Stimulated activated CD8-positive, alpha-beta memory T cell treated with anti-CD3 and anti-CD28 coated beads, Interleukin-2, amount 100 ng/mL, for 48 hours (primary cell): ENCODE results near the gene PSD4.

Experiments used
- DNase-seq, 2 donors: peaks; one replicate each; pipeline ENCODE4 v3.0.0-alpha.2; 2020; ENCODE audit warnings: low read depth in 2 of 2

The PSD4 gene

DNA sequence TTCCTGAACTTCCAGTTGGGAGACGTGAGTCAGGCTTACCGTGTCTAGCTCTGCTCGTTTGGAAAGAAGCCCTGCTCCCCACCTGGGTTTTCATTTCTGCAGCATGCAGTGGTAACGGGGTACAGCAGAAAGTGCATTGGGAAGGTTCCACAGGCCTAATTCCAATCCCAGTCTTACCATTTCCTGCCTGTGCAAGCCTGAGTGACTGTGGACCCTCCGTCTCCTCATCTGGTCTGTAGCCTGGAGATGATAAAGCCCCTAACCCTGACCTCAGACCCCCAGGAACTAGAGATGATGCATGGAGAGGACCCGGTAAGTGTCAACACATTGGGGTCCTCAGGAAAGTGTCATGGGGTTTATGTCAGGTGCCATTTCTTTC lies 5.8 kb upstream of the PSD4 start:
- no peak for DNase-seq

- no peak for DNase-seq
These were observed 4.7 kb upstream of the PSD4 start for GRCh38 chr2:113169002-113169530.

DNA sequence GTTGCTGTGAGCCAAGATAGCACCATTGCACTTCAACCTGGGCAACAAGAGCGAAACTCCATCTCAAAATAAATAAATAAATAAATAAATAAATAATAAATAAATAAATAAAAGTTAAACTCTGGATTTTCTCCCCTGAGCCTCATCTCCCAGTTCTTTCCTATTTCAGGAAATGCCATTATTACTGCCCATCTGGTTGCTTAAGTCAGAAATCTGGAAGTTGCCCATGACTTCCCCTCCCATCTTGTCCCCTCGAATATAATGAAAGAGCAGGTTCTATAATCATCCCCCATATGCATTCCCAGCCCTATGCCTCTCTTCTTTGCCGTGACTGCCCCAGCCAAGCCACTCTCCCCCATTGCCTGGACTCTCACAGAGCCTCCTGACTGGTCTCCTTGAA lies 4.2 kb upstream of the PSD4 start:
- DNase-seq = no peak

- DNase-seq = no peak
These were observed 2.3 kb upstream of the PSD4 start for GRCh38 chr2:113171334-113172075.

DNA sequence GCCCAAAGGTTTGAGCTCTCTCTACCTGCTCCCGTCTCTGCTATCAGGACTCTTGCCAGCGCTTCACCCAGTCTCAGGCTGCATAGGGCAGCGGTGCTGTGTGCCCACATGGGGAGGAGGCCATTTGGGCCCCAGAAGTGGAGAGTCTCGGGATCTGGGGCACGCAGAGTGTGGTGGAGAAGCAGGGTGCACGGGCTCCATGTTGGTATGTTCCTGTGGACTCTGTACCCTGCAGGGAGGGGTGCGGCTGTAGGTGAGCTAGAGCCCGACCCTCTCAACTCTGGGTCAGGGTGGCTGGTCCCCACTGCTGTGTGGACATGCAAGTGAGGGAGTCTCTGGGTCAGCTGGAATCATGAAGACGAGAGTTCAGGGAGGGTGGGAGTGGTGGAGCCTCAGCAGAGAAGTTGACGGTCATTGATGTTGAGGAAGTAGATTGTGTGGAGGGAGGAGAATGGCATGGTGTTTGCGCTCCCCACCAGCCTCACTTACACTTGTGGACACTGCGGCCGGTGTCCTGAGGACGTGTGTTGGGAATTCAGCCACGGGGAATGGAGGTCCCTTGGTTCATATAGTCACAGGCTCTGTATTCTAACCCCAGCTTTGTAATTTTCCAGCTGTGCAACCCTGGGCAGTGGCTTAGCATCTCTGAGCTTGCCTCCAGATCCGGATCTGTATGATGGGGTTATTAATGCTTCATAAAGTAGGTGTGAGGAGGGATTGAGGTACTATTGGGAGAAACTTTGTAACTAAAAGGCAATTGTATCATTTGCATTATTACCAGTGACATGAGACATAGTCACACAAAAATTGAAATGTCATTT lies 840 bp upstream of the PSD4 start:
- DNase-seq = no peak

GRCh38 chr2:113174376-113174750 lies 592 bp downstream of the PSD4 start:
- no peak for DNase-seq

DNA sequence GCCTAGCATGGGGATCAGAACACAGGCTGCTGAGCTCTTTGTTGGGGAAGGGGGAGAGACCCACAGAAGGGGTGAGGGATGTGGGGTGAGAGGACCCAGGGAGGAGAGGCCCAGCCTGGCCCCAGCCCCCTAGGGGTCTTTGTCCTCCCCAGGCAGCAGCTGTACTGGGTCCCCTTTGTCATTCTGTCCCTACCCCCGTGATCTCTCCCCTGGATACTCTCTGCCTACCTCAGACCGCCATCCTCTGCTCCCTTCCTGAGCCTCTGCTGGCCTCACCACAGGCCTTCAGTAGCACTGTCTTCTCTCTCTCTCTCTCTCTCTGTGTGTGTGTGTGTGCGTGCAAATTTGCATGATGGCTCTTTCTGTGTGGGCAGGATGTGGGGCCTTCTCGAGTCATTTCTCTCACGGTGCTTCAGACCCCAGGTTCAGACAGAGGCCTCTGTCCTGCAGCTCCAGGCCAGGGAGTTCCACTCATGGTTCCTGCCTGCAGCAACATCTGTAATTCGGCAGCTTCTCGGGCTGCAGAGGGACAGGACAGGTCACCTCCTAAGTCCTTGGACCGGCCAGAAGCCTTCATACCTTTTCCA lies 1.4 kb downstream of the PSD4 start:
- DNase-seq = peak in 1 of 2 donors; percentile 55

- DNase-seq = no peak
These were observed 2.2 kb downstream of the PSD4 start for GRCh38 chr2:113175736-113176695.

DNA sequence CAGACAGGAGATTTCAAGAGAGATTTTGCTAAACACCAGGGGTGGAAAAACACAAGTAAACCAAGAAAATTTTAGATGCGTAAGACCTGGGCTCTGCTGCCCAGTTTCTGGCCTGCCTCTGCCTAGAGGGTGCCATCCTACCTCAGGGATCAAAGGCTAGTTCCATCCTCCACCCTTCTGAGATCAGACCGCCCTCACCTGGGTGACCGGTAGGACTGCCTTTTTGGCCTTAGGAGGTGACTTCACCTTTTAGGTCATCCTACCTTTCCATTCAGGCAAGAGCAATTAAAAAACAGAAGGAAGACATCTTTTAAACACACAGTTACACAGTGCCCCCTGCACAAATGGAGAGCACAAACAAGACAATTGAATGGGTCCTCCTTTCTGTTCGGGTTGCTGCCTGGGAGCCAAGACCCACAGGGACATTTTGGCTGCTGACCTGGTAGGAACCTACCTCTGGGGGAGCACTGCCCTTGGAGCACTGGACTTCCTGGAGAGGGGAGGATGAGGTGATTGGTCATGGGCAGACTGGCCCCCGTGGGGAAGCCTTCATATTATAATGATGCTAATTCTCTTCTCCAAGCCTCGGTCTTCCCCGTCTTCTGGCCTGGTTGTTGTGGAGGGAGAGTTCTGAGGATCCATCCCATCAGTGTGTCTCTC lies 3.1 kb downstream of the PSD4 start:
- no peak for DNase-seq

DNA sequence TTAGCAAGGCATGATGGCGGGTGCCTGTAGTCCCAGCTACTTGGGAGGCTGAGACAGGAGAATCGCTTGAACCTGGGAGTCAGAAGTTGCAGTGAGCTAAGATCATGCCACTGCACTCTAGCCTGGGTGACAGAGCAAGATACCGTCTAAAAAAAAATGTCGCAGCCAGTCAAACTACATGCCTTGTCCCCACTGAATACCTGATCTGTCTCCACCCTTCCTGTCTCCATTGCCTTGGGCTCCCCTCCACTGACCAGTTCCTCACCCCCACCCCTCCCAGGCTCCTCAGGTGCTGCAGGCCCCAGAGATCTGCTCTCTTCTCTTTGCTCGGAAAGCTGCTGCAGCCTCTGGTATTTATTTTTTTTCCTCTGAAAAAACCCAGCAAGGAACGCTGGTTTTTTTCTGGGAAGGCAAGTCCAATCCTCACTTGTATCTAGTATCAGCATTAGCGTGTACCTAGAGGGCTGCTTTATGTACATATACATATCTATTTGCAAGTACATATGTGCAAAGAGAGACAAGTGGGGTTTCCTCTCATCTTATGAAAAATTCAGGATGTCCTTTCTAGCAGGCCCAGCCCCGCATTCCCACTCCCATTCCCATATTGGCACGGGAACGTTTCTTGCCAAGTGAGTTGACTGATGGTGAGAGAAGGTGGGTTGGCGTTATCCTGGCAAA lies 4.4 kb downstream of the PSD4 start:
- no peak for DNase-seq

DNA sequence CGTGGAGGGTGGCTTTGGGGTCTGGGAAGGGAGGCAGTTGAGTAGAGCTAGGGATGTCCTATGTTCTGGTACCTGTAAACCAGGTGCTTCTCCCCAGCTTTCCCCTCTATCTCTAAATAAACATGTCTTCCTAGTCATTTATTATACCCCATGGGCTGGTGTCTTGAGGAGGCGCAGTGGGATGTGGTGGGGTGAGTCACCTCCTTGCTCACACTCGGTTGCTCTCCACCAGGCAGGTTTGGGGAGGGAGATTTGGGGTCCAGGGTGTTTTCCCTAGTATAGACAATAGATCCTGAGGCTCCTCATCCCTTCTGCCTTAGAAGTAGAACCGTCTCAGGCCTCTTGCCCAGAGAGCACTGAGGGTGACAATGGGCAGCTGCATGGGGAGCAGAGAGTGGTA lies 5.1 kb downstream of the PSD4 start:
- no peak for DNase-seq

- DNase-seq = no peak
These were observed 5.8 kb downstream of the PSD4 start for GRCh38 chr2:113179446-113180045.

DNA sequence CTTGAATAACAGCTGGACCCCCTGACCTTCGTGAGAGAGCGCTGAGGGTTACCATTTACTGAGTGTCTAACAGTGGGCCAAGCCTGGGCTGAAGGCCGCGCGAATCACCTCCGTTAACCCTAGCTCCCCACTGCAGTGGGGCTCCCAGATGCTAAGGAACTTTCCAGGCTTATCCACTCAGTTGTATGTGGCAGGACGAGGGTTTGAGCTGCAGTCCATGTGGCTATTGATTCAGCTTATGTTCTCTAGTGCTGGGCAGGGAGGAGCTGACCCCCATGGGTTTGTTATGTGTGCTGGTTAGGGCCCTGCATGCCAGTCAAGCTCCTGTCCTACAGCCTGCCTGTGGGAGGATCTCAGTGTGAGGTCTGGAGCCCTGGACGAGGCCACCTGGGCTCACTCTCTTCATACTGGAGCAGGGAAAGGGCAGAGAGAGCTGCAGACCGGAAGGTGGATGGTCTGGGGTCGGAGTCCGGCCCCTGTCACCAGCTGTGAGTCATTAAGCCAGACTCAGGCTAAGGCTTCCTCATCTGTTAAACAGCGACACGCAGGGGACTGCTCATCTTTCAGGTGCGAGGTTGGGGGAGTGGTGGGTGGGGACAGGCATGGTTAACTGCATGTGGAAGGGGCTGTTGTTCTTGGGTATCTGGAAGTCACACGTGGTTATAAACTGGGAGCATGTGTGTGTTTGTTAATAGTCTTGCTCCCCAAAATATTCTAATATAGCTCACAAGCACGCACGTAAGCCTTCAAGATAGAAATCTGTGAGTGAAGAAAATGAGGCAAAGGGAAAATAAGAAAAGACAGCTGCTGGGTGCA lies 6.6 kb downstream of the PSD4 start:
- no peak for DNase-seq

DNA sequence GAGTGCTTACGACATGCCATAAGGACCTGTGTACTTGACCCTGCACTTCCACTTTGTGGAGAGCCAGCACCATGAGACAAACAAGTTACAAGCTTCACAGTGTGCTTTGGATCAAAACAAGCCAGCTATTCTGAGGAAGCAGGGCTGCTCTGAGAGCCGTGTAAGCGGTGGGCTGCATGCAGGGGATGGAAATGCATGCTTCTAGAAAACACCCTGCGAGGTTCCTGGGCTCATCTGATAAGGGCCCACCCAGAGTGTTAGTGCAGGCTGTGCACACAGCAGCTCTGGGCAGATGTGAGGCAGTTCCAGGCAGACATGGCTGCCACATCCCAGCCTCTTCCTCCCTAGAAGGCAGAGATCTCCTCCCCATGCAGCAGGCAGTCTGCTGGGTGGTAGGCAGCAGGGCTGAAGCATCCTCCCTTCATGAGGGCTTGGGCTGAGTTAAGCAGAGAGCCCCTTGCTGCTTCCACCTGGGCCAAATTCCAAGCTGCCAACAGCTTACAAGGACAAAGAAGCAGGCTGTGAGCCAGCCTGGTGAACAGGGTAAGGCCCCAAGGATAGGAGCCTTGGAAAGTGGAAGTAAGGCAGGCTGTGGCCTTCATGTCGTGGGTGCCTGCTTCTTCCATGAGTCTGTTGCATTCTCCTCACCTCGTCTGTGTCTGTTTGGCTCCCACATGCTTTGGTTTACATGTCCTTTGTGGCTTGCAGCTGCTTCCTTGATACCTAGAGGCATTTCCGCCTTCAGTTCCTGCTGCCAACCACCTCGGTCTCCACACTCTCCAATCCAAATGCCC lies 7.7 kb downstream of the PSD4 start:
- DNase-seq = no peak

GRCh38 chr2:113182471-113183260 lies 8.9 kb downstream of the PSD4 start:
- DNase-seq = no peak

DNA sequence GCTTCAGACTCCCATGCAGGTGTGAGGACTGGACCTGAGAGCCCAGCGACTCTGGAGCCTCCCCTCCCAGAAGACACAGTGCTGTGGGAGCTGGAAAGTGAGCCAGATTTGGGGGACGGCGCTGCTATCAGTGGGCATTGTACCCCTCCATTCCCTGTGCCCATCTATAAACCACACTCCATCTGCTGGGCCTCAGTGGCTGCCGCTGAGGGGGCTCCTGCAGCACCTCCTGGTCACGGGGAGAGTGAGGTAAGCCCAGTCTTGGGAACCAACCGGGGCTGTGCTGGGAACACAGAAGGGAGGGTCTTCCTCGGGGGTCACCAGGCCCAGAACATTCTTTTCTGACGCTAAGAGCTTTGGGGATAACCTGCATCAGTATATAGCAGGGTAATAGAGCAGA lies 9.5 kb downstream of the PSD4 start:
- no peak for DNase-seq

GRCh38 chr2:113183703-113184102 lies 9.9 kb downstream of the PSD4 start:
- no peak for DNase-seq
